ENCODE measurements around the gene CREB5. TPM values are rescaled to one million over a fixed set of nuclear protein-coding genes. Genes with fewer than 3 reads are reported as not detected.

Gene CREB5
- total RNA-seq, 2 donors from 2014 or later: 0.81 to 1.8 TPM

DNA sequence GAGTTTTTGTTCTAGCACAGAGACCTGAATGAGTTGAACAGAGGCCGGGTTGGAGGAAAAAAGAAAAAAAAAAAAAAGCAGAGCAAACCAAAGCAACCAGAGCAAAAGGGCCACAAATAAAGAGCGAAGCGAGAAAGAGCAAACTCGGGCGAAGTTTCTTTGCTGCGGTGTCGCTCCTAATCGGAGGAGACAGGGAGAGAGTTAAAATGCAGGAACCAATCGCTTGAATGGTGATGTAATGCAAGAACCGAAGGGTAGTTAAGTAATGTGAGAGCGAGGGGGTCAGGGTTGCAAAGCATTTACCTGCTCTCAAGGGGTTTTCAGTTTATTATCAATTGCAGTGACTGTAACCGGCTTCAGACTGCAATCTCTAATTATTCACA lies 274.1 kb downstream of the CREB5 start:
- H3K4me1 Mint-ChIP-seq: peaks cover 4% of the 10 kb centered on the region
- H3K27ac Mint-ChIP-seq: no peak overlapping the region
- no peaks in the 10 kb centered on the region for H3K36me3 Mint-ChIP-seq (ENCODE audit: low read depth)
- ATAC-seq: no peak
- H3K9me3 ChIP-seq (ENCODE audit: control insufficient read depth, low read length, poor library complexity, severe bottlenecking): no peaks in the 10 kb centered on the region
- H3K4me3 Mint-ChIP-seq: no peak overlapping the region
- no peak for DNase-seq
- peaks cover 7% of the 10 kb centered on the region for H3K27me3 Mint-ChIP-seq

DNA sequence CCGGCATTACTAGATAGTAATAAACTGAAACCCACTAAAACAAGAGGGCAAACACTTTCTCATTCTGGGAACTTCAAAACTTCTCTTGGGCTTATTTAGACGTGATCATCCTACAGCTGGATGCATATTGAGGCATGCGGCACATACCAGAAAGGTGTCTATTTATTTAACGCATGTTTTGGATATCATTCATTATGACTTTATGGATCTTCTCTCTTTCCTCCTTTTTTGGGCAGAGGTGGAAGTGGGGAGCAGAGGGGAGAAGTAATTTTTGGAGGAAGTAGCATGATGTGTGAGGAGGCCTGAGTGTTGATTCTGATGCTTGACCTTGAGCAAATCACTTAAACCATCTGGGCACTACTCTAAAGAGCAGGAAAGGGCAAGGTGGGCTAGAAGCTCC lies 275.2 kb downstream of the CREB5 start:
- DNase-seq: no peak
- Mint-ChIP-seq H3K36me3 (ENCODE audit: low read depth) (no peaks in the 10 kb centered on the region), H3K4me1 (peaks cover 2% of the 10 kb centered on the region), H3K27ac (no peak overlapping the region), H3K27me3 (peaks cover 7% of the 10 kb centered on the region), H3K4me3 (no peak overlapping the region)
- no peaks in the 10 kb centered on the region for H3K9me3 ChIP-seq (ENCODE audit: control insufficient read depth, low read length, poor library complexity, severe bottlenecking)
- no peak for ATAC-seq

- Mint-ChIP-seq H3K27ac (no peak overlapping the region), H3K4me3 (no peak overlapping the region), H3K27me3 (peaks cover 7% of the 10 kb centered on the region), H3K4me1 (peaks cover 2% of the 10 kb centered on the region), H3K36me3 (ENCODE audit: low read depth) (no peaks in the 10 kb centered on the region)
- H3K9me3 ChIP-seq (ENCODE audit: control insufficient read depth, low read length, poor library complexity, severe bottlenecking): no peaks in the 10 kb centered on the region
- ATAC-seq (no peak), DNase-seq (no peak)
Observed at GRCh38 chr7:28688174-28688573, 275.9 kb downstream of the CREB5 start.

DNA sequence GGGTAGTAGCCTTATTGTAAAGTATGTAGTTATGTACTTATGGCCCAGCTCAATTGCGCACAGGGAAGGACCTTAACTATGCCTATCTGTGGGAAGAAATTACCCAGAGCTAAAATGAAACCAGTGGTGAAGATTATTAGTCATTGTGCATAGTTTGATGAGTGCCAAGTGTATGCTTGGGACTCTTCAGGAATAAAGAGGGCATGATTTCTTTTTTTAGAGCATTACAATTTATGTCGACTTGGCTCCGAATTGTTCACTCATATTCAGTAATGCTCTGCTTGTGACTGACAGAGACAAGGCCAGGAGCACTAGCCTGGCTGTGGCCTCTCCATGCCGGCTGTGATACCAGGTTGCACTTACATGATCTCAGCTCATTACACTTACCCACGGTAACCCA lies 276.3 kb downstream of the CREB5 start:
- H3K4me1 Mint-ChIP-seq: peaks cover 2% of the 10 kb centered on the region
- no peak overlapping the region for H3K27ac Mint-ChIP-seq
- H3K9me3 ChIP-seq (ENCODE audit: control insufficient read depth, low read length, poor library complexity, severe bottlenecking): no peaks in the 10 kb centered on the region
- ATAC-seq (no peak), DNase-seq (no peak)
- H3K27me3 Mint-ChIP-seq: peaks cover 7% of the 10 kb centered on the region
- H3K36me3 Mint-ChIP-seq (ENCODE audit: low read depth): no peaks in the 10 kb centered on the region
- H3K4me3 Mint-ChIP-seq: no peak overlapping the region

GRCh38 chr7:28695300-28696295 lies 283.3 kb downstream of the CREB5 start:
- Mint-ChIP-seq H3K4me1 (no peaks in the 10 kb centered on the region), H3K27me3 (no peaks in the 10 kb centered on the region), H3K36me3 (ENCODE audit: low read depth) (no peaks in the 10 kb centered on the region), H3K4me3 (no peak overlapping the region), H3K27ac (no peak overlapping the region)
- ATAC-seq (no peak), DNase-seq (no peak)
- H3K9me3 ChIP-seq (ENCODE audit: control insufficient read depth, low read length, poor library complexity, severe bottlenecking): no peaks in the 10 kb centered on the region

- Mint-ChIP-seq H3K4me3 (no peak overlapping the region), H3K36me3 (ENCODE audit: low read depth) (no peaks in the 10 kb centered on the region), H3K27me3 (no peaks in the 10 kb centered on the region), H3K4me1 (no peaks in the 10 kb centered on the region), H3K27ac (no peak overlapping the region)
- no peaks in the 10 kb centered on the region for H3K9me3 ChIP-seq (ENCODE audit: control insufficient read depth, low read length, poor library complexity, severe bottlenecking)
- no peak for ATAC-seq
- DNase-seq: no peak
Observed at GRCh38 chr7:28697913-28698563, 285.7 kb downstream of the CREB5 start.

DNA sequence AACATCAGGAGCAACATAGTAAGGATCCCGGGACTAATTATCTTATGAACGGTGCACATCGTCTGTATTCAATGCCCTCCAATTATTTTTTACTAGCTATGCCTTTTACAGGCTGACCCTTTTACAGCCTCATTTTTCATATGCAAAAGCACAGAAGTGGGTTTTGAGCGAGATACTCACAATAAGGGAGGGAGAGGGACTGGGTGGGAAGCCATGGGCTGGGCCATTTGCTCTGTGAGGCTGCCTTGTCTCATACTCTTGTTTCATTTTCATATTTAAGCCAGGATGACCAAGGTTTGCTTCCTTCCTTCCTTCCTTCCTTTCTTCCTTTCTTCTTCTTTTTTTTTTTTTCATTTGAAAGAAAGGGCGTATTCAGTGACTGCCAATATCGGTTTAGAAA lies 286.5 kb downstream of the CREB5 start:
- Mint-ChIP-seq H3K4me3 (no peak overlapping the region), H3K27me3 (no peaks in the 10 kb centered on the region)

GRCh38 chr7:28700096-28700495 lies 287.8 kb downstream of the CREB5 start:
- Mint-ChIP-seq H3K4me3 (no peak overlapping the region), H3K4me1 (no peaks in the 10 kb centered on the region), H3K36me3 (ENCODE audit: low read depth) (no peaks in the 10 kb centered on the region), H3K27ac (no peak overlapping the region), H3K27me3 (no peaks in the 10 kb centered on the region)
- H3K9me3 ChIP-seq (ENCODE audit: control insufficient read depth, low read length, poor library complexity, severe bottlenecking): no peaks in the 10 kb centered on the region
- ATAC-seq (no peak), DNase-seq (no peak)

More for the DNA sequence above, 286.5 kb downstream of the CREB5 start:
- no peaks in the 10 kb centered on the region for H3K4me1 Mint-ChIP-seq
- H3K9me3 ChIP-seq (ENCODE audit: control insufficient read depth, low read length, poor library complexity, severe bottlenecking): no peaks in the 10 kb centered on the region
- H3K27ac Mint-ChIP-seq: no peak overlapping the region
- H3K36me3 Mint-ChIP-seq (ENCODE audit: low read depth): no peaks in the 10 kb centered on the region
- no peak for ATAC-seq
- no peak for DNase-seq

- no peaks in the 10 kb centered on the region for H3K4me1 Mint-ChIP-seq
- H3K4me3 Mint-ChIP-seq: no peak overlapping the region
- H3K27me3 Mint-ChIP-seq: no peaks in the 10 kb centered on the region
- H3K27ac Mint-ChIP-seq: no peak overlapping the region
- ATAC-seq: no peak
- H3K36me3 Mint-ChIP-seq (ENCODE audit: low read depth): no peaks in the 10 kb centered on the region
- no peaks in the 10 kb centered on the region for H3K9me3 ChIP-seq (ENCODE audit: control insufficient read depth, low read length, poor library complexity, severe bottlenecking)
- DNase-seq: no peak
Observed at GRCh38 chr7:28700790-28701203, 288.5 kb downstream of the CREB5 start.

DNA sequence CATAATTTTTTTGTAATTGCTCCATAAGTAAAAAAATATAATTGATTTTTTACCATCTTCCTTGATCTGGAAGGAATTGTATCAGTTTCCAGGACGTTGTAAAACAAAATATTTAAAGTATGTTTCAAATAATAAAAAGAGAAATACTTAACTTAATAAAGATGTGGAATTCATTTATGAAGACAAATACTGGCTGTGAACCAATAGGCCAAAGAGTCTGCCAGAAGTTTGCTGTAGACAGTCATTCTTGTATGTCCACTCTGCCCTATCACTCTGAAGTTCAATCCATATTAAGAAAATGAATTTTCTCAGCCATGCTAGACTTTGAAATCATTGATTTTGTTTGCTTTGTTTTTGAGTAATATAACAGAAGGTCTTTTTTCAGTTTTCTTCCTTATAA lies 289.4 kb downstream of the CREB5 start:
- H3K4me3 Mint-ChIP-seq: no peak overlapping the region
- no peak for DNase-seq
- H3K27ac Mint-ChIP-seq: no peak overlapping the region
- H3K9me3 ChIP-seq (ENCODE audit: control insufficient read depth, low read length, poor library complexity, severe bottlenecking): no peaks in the 10 kb centered on the region
- no peaks in the 10 kb centered on the region for H3K4me1 Mint-ChIP-seq
- H3K27me3 Mint-ChIP-seq: no peaks in the 10 kb centered on the region
- no peak for ATAC-seq
- H3K36me3 Mint-ChIP-seq (ENCODE audit: low read depth): no peaks in the 10 kb centered on the region

DNA sequence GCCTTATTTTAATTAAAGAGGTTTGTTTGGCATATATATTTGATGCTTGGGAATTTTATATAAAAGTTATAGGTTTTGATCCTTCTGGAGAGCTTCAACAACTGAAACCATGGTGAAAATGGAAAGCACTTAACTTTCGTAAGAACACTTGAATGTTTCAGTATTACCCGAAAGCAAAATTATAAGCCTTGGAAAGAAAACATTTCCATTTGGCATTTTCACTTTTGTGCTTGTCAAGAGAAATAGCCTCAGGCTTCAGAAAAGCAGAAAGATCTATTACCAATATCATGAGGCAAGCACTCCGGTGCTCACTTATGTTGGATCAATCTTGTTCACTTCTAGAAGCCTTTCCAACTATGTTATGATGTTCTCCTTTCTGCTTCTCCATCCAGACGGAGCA lies 289.9 kb downstream of the CREB5 start:
- H3K4me1 Mint-ChIP-seq: no peaks in the 10 kb centered on the region
- no peak for ATAC-seq
- no peak for DNase-seq
- H3K36me3 Mint-ChIP-seq (ENCODE audit: low read depth): no peaks in the 10 kb centered on the region
- H3K27ac Mint-ChIP-seq: no peak overlapping the region
- no peak overlapping the region for H3K4me3 Mint-ChIP-seq
- H3K27me3 Mint-ChIP-seq: no peaks in the 10 kb centered on the region
- H3K9me3 ChIP-seq (ENCODE audit: control insufficient read depth, low read length, poor library complexity, severe bottlenecking): no peaks in the 10 kb centered on the region

DNA sequence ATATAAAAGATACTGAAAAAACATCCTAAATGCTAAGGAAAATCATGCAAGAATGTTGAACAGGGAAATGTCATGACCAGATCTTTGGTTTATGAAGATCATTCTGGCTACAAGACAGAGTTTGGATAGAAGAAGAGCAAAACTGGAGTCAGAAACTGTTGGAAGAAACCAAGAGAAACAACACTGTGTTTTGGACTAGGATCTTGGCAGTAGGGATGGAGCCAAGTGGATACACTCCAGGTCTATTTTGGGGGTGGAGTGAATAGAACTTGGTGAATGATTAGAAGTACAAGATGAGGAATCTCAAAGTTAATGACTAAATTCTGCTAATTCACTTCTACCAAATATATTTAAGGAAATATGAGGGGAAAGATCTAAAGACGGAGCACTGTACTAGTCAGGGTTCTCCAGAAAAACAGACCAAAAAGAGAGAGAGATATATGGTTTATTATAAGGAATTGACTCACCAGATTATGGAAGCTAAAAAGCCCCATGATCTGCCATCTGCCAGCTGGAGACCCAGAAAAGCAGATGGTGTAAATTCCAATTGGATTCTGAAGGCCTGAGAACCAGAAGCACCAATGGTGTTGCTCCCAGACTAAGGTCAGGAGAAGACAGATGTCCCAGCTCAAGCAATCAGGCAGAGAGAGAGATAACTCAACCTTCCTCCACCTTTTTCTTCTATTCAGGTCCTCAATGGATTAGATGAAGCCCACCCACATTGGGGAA lies 290.9 kb downstream of the CREB5 start:
- ATAC-seq (no peak), DNase-seq (no peak)
- no peak overlapping the region for H3K4me3 Mint-ChIP-seq
- H3K36me3 Mint-ChIP-seq (ENCODE audit: low read depth): no peaks in the 10 kb centered on the region
- peaks cover 6% of the 10 kb centered on the region for H3K27me3 Mint-ChIP-seq
- H3K9me3 ChIP-seq (ENCODE audit: control insufficient read depth, low read length, poor library complexity, severe bottlenecking): no peaks in the 10 kb centered on the region
- no peaks in the 10 kb centered on the region for H3K4me1 Mint-ChIP-seq
- no peak overlapping the region for H3K27ac Mint-ChIP-seq

DNA sequence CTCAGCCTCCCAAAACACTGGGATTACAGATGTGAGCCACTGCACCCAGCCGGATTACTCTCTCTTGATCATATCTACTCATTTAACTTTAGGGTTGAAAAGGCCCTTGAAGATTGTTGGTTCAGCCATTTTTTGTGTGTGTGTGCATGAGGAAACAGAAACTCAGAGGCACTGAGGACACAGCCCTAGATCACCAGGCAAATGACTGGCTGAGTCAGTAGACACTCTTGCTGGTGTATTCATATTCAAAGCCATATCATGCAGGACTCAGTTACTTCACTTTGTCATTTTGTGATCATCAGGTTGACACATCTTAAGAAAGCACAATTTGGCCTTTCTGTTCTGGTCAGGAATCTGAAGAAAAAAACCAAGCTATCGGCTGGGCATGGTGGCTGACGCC lies 292.4 kb downstream of the CREB5 start:
- no peak for DNase-seq
- peaks cover 7% of the 10 kb centered on the region for H3K27me3 Mint-ChIP-seq
- H3K4me1 Mint-ChIP-seq: no peaks in the 10 kb centered on the region
- ATAC-seq: no peak
- H3K36me3 Mint-ChIP-seq (ENCODE audit: low read depth): no peaks in the 10 kb centered on the region
- H3K9me3 ChIP-seq (ENCODE audit: control insufficient read depth, low read length, poor library complexity, severe bottlenecking): no peaks in the 10 kb centered on the region
- no peak overlapping the region for H3K27ac Mint-ChIP-seq
- H3K4me3 Mint-ChIP-seq: no peak overlapping the region
